Tibial artery (tissue), 4 donors: ENCODE data around the gene SNX1.

Source experiments
- DNase-seq, 2 donors: peaks; one replicate each; pipeline ENCODE4 v3.0.0-alpha.2; 2019
- H3K27ac ChIP-seq, 2 donors: fragments of 200-600 bp; sonication (generic) in 1 of 2; 1 replicate in 1 of 2; 2 replicates in 1 of 2; pipeline ENCODE4 v1.5.1; 2018 to 2019; ENCODE audit warnings: mild to moderate bottlenecking in 1 of 2
- H3K27me3 ChIP-seq, 2 donors: fragments of 200-600 bp; sonication (generic) in 1 of 2; one replicate each; pipeline versions ENCODE4 v1.5.1 to v1.6.0; 2016 to 2019
- H3K36me3 ChIP-seq, 3 donors: fragments of 200-600 bp; sonication (generic) in 2 of 3; one replicate each; pipeline ENCODE4 v1.5.1; 2016 to 2019; ENCODE audit warnings: mild to moderate bottlenecking in 2 of 3
- H3K4me1 ChIP-seq, 4 donors: fragments of 200-600 bp; sonication (generic) in 2 of 4; 1 replicate in 3 of 4; 2 replicates in 1 of 4; pipeline ENCODE4 v1.5.1; 2016 to 2019
- H3K4me3 ChIP-seq, 2 donors: fragments of 200-600 bp; sonication (generic) in 1 of 2; 1 replicate in 1 of 2; 2 replicates in 1 of 2; pipeline ENCODE4 v1.5.1; 2018 to 2019; ENCODE audit warnings: mild to moderate bottlenecking in 2 of 2
- H3K9me3 ChIP-seq, 3 donors: fragments of 200-600 bp; sonication (generic) in 1 of 3; one replicate each; pipeline ENCODE4 v1.5.1; 2016 to 2019
- intact Hi-C: fragments of 100-400 bp; cut with DNase I; formaldehyde crosslinking; loops from one replicate; pipeline ENCODE4 v1.15.0; 2023; ENCODE audit warnings: low total_unique reads
- TF ChIP-seq, protein P1 (sequence below), 2 experiments: fragments of 200-600 bp in 1 of 2; fragments of 450-650 bp in 1 of 2; IDR thresholded peaks; one replicate each; pipeline ENCODE4 v1.5.1; 2017 to 2019; ENCODE audit warnings: antibody characterized with exemption in 2 of 2, mild to moderate bottlenecking in 1 of 2, moderate library complexity in 1 of 2

SNX1 gene

DNA sequence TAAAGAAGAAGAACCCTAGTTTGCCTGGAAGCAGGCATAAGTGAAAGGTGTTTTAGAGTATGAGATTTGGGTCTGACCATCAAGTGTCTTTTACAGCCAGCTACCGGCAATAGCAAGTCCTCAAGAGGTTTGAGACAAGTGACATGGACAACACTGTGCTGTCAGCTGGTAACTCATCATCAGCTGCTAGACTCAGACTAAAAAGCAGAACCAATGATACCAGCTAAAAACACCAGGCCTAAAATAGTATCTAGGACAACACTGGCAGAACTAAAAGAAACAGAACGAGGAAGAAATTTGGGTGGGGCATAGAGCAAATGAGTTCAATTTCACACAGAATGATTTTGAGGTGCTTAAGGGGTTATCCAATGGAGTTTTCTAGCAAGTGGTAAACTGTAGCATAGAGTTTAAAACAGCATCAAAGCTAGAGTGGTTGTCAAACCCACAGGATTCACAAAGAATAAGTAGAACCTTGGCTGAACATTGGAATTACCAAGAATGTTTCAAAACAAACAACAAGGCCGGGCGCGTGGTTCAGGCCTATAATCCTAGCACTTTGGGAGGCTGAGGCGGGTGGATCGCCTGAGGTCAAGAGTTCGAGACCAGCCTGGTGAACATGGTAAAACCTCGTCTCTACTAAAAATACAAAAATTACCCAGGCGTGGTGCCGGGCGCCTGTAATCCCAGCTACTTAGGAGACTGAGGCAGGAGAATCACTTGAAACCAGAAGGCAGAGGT is 6.1 kb upstream of the SNX1 start:
- intact Hi-C loops: loop anchor here (5.0 kb wide), 1 partner anchor 73 kb away; the partner anchor contains the start of gene PPIB
- Histone ChIP-seq H3K36me3 (peaks cover 11 to 42% (median 28%) of the 10 kb centered on the region in 3 donors), H3K9me3 (no peaks in the 10 kb centered on the region), H3K27ac (no peak overlapping the region), H3K4me1 (peaks cover 0 to 25% (median 9%) of the 10 kb centered on the region in 4 donors), H3K27me3 (no peaks in the 10 kb centered on the region), H3K4me3 (no peak overlapping the region)
- no peak for DNase-seq
- TF ChIP-seq, protein P1, sequence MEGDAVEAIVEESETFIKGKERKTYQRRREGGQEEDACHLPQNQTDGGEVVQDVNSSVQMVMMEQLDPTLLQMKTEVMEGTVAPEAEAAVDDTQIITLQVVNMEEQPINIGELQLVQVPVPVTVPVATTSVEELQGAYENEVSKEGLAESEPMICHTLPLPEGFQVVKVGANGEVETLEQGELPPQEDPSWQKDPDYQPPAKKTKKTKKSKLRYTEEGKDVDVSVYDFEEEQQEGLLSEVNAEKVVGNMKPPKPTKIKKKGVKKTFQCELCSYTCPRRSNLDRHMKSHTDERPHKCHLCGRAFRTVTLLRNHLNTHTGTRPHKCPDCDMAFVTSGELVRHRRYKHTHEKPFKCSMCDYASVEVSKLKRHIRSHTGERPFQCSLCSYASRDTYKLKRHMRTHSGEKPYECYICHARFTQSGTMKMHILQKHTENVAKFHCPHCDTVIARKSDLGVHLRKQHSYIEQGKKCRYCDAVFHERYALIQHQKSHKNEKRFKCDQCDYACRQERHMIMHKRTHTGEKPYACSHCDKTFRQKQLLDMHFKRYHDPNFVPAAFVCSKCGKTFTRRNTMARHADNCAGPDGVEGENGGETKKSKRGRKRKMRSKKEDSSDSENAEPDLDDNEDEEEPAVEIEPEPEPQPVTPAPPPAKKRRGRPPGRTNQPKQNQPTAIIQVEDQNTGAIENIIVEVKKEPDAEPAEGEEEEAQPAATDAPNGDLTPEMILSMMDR (IDR thresholded peaks at IDR 0.05): no peak

DNA sequence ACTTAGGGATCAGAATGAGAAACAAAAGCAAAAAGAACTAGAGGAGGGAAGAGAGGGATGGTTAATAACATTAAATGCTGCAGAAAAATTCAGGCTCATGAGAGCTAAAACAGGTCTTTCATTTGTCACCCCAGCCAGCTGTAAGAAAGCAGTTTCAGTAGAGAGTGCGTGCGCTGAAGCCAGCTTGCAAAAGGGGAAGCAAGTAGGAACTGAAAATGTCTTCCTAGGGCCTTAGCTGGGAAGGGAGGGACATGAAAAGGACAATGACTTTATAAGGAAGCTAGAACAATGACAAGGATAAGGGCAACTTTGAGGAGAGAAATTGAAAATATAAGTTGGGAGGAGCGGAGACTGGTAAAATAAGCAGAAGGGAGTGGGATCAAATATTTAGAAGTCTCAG is 5.3 kb upstream of the SNX1 start:
- Histone ChIP-seq H3K27me3 (no peaks in the 10 kb centered on the region), H3K27ac (no peak overlapping the region), H3K36me3 (peaks cover 10 to 33% (median 20%) of the 10 kb centered on the region in 3 donors), H3K4me3 (no peak overlapping the region), H3K9me3 (no peaks in the 10 kb centered on the region), H3K4me1 (peaks cover 0 to 33% (median 13%) of the 10 kb centered on the region in 4 donors)
- peak in 1 of 2 donors; percentile 52 for DNase-seq
- intact Hi-C loops: loop anchor here (5.0 kb wide), 1 partner anchor 72 kb away; the partner anchor contains the start of gene PPIB
- TF ChIP-seq, protein P1 (IDR thresholded peaks at IDR 0.05): no peak

DNA sequence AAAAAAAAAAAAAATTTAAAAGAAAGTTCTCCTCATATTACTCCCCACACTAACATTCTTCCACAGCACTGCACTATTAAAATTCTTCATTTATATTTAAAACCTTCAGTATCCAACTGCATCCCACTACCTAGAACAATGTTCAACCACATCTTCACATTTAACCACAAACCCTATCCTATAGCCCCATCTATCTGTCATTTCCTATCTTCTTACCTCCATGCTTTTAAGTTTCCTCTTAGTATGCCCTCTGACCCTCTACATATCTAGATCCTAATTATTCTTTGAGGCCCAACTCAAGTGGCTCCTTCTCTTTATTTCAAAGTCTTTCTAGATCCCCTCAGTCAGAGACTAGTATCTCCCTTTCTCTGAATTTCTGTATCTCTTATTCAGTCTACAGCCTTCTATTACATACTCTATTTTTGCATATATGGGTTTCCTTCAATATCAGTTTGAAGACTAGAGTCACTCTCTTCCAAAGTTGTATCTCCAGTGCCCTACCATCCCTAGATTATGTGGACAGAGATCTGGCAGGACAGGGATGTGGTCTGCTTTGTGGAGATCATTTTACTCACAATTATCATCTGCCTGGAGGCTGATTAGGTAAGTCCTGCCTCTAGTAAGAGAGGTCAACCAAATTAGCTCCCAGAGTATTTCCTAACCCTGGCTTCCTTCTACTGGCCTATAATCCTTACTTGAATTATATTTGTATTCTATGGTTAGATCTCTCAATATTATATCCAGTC is 3.5 kb upstream of the SNX1 start:
- Histone ChIP-seq H3K4me3 (peak overlapping the region in 1 of 2 donors; percentile 62), H3K4me1 (peaks cover 0 to 42% (median 16%) of the 10 kb centered on the region in 4 donors), H3K27me3 (no peaks in the 10 kb centered on the region), H3K36me3 (peaks cover 7 to 20% (median 13%) of the 10 kb centered on the region in 3 donors), H3K27ac (peak overlapping the region in 1 of 2 donors; percentile 90), H3K9me3 (no peaks in the 10 kb centered on the region)
- intact Hi-C loops: loop anchor here (5.0 kb wide), 1 partner anchor 70 kb away; the partner anchor contains the start of gene PPIB
- TF ChIP-seq, protein P1 (IDR thresholded peaks at IDR 0.05): no peak
- DNase-seq: no peak

DNA sequence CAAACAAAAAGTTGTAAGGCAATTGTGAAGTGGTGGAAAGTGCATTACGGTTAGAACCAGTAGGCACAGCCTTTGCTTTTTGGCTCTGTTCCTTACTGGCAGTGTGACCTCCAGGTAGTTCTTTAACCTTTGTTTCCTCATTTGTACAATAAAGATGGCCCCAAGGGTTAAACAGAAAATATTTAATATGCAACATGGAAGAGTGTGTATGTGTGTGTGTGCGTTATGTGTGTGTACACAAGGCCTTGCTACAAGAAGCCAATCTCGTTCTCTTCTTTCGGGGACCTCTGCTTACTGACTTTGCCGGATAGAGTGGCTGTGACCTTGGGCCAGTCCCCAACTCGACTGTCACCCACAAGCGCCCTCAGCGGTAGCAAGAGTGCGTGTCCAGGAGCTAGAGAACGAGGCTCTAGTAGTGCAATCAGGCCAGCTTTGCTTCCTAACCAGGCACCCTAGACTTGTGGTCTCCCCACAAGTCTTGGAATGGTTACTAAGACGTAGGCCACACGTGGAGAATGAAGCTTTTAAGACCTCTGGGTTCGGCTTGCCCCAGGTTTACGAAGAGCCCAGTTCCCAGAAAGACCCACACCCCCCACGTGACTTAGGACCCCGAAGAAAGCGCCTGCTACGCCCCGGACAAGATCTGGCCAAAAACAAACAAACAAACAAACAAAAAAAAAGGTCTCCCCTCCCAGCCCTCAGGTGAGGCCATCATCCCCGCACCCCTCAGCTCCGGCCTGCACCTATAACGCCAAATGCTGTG is 2.7 kb upstream of the SNX1 start:
- TF ChIP-seq, protein P1 (IDR thresholded peaks at IDR 0.05): no peak

More for the DNA sequence above, 2.7 kb upstream of the SNX1 start:
- intact Hi-C loops: loop anchor here (5.0 kb wide), 1 partner anchor 69 kb away; the partner anchor contains the start of gene PPIB
- peak overlapping the region; percentile 90 to 92 for H3K27ac ChIP-seq
- H3K27me3 ChIP-seq: no peaks in the 10 kb centered on the region
- H3K4me1 ChIP-seq: peaks cover 0 to 50% (median 23%) of the 10 kb centered on the region in 4 donors
- no peaks in the 10 kb centered on the region for H3K9me3 ChIP-seq
- DNase-seq: peak in 1 of 2 donors; percentile 67
- H3K36me3 ChIP-seq: peaks cover 3 to 12% (median 5%) of the 10 kb centered on the region in 3 donors
- peak overlapping the region; percentile 62 to 81 for H3K4me3 ChIP-seq
